ENCODE data around the gene ANTXR2.
A peak's percentile ranks its signal among the peaks of the same experiment; 100 is the strongest.

ANTXR2 gene

DNA sequence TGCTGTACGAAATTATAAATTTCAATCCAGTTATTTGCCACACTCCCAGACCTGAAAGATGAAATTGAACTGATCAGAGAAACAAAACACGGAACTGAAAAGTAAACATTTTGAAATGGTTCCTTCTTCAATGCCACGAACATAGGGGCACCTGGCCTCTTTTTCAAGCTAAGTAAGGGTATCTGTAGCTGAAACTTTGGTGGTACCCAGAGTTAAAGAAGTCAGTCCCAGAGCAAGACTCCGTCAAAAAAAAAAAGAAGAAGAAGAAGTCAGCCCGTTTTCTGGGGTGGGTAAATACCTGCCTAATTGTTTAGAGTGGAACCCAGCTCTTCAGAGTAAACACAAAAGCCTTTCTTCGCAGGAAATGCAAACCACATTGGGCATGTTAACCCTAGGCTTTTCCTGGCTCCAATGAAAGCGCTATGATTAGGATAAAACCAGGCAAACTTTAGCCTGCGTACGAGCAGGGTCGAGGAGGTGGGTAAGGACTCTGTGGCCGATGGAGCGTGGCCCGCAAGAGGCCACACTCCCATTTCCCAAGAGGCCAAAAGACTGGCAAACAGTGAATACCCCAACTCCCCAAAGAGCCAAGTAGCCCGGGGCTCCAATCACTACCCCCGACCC is 1.3 kb downstream of the ANTXR2 start:
- no peak for DNase-seq
- H3K4me1 ChIP-seq (ENCODE audit: control insufficient read depth, insufficient read depth, low read length, poor library complexity, severe bottlenecking), result peaks cover 19% of the 10 kb centered on the region
- no peaks in the 10 kb centered on the region for H3K27me3 ChIP-seq (replicated peaks; ENCODE audit: control insufficient read depth, insufficient read depth, low read length, poor library complexity, severe bottlenecking)

DNA sequence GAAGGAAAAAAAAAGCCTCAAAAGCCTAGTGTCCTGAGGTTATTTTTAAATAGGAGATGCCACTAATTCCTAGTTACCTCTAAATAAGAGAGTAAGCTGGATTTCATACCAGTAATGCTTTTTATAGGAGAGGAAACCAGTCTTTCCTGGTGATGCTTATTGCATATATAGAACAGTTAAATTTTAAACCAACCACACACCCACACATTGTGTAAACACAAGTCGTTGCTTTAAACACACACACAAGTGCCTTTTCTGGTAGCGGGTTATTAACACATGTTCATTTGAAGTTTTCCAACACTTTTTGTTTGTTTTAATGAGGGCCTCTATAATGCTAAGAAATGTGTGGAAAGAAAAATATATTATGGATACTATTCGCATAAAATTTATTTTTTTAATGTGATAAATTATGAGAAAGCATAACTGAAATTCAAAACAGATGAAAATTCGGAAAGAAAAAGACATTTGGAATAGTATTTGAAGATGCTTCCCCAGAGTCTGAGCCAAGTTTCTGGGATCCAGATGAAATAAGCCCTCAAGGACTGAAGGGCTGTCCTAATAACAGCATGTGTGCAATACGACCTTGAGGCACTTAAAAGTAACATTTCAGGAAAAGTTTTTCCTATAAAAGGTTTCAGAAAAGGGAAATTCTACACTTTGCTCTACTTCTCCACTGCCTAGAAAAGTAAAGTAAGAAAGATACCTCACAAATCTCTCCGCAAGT is 2.0 kb downstream of the ANTXR2 start:
- Histone ChIP-seq H3K36me3 (ENCODE audit: control insufficient read depth, insufficient read depth, low read length) (no peaks in the 10 kb centered on the region), H3K4me1 (ENCODE audit: control insufficient read depth, insufficient read depth, low read length, poor library complexity, severe bottlenecking) (peaks cover 19% of the 10 kb centered on the region), H3K4me3 (ENCODE audit: insufficient read depth, low read depth, low read length, poor library complexity, severe bottlenecking) (peak overlapping the region; percentile 93), H3K9me3 (ENCODE audit: control insufficient read depth, low read length) (no peaks in the 10 kb centered on the region), H3K27ac (ENCODE audit: insufficient read depth, low read length, poor library complexity, severe bottlenecking) (peak overlapping the region; percentile 95), H3K27me3 (replicated peaks; ENCODE audit: control insufficient read depth, insufficient read depth, low read length, poor library complexity, severe bottlenecking) (no peaks in the 10 kb centered on the region)
- no peak for DNase-seq

More for the DNA sequence above, 1.3 kb downstream of the ANTXR2 start:
- H3K4me3 ChIP-seq (ENCODE audit: insufficient read depth, low read depth, low read length, poor library complexity, severe bottlenecking), result peak overlapping the region; percentile 93
- no peaks in the 10 kb centered on the region for H3K9me3 ChIP-seq (ENCODE audit: control insufficient read depth, low read length)
- peak overlapping the region; percentile 95 for H3K27ac ChIP-seq (ENCODE audit: insufficient read depth, low read length, poor library complexity, severe bottlenecking)
- H3K36me3 ChIP-seq (ENCODE audit: control insufficient read depth, insufficient read depth, low read length), result no peaks in the 10 kb centered on the region

GRCh38 chr4:80069837-80070731 is 2.9 kb downstream of the ANTXR2 start:
- Histone ChIP-seq H3K9me3 (ENCODE audit: control insufficient read depth, low read length) (no peaks in the 10 kb centered on the region), H3K36me3 (ENCODE audit: control insufficient read depth, insufficient read depth, low read length) (no peaks in the 10 kb centered on the region), H3K27me3 (replicated peaks; ENCODE audit: control insufficient read depth, insufficient read depth, low read length, poor library complexity, severe bottlenecking) (no peaks in the 10 kb centered on the region), H3K4me1 (ENCODE audit: control insufficient read depth, insufficient read depth, low read length, poor library complexity, severe bottlenecking) (peaks cover 19% of the 10 kb centered on the region), H3K27ac (ENCODE audit: insufficient read depth, low read length, poor library complexity, severe bottlenecking) (peak overlapping the region; percentile 95), H3K4me3 (ENCODE audit: insufficient read depth, low read depth, low read length, poor library complexity, severe bottlenecking) (peak overlapping the region; percentile 93)
- no peak for DNase-seq

- H3K4me1 ChIP-seq (ENCODE audit: control insufficient read depth, insufficient read depth, low read length, poor library complexity, severe bottlenecking), result peaks cover 11% of the 10 kb centered on the region
- no peak for DNase-seq
- no peaks in the 10 kb centered on the region for H3K36me3 ChIP-seq (ENCODE audit: control insufficient read depth, insufficient read depth, low read length)
- no peak overlapping the region for H3K4me3 ChIP-seq (ENCODE audit: insufficient read depth, low read depth, low read length, poor library complexity, severe bottlenecking)
- H3K27ac ChIP-seq (ENCODE audit: insufficient read depth, low read length, poor library complexity, severe bottlenecking), result no peak overlapping the region
- H3K9me3 ChIP-seq (ENCODE audit: control insufficient read depth, low read length), result no peaks in the 10 kb centered on the region
- no peaks in the 10 kb centered on the region for H3K27me3 ChIP-seq (replicated peaks; ENCODE audit: control insufficient read depth, insufficient read depth, low read length, poor library complexity, severe bottlenecking)
Observed at GRCh38 chr4:80069108-80069836, 3.8 kb downstream of the ANTXR2 start.

- H3K27me3 ChIP-seq (replicated peaks; ENCODE audit: control insufficient read depth, insufficient read depth, low read length, poor library complexity, severe bottlenecking), result no peaks in the 10 kb centered on the region
- no peak overlapping the region for H3K4me3 ChIP-seq (ENCODE audit: insufficient read depth, low read depth, low read length, poor library complexity, severe bottlenecking)
- no peaks in the 10 kb centered on the region for H3K9me3 ChIP-seq (ENCODE audit: control insufficient read depth, low read length)
- H3K36me3 ChIP-seq (ENCODE audit: control insufficient read depth, insufficient read depth, low read length), result peaks cover 4% of the 10 kb centered on the region
- H3K4me1 ChIP-seq (ENCODE audit: control insufficient read depth, insufficient read depth, low read length, poor library complexity, severe bottlenecking), result peaks cover 6% of the 10 kb centered on the region
- no peak overlapping the region for H3K27ac ChIP-seq (ENCODE audit: insufficient read depth, low read length, poor library complexity, severe bottlenecking)
- DNase-seq, result no peak
Observed at GRCh38 chr4:80065601-80066000, 7.4 kb downstream of the ANTXR2 start.

DNA sequence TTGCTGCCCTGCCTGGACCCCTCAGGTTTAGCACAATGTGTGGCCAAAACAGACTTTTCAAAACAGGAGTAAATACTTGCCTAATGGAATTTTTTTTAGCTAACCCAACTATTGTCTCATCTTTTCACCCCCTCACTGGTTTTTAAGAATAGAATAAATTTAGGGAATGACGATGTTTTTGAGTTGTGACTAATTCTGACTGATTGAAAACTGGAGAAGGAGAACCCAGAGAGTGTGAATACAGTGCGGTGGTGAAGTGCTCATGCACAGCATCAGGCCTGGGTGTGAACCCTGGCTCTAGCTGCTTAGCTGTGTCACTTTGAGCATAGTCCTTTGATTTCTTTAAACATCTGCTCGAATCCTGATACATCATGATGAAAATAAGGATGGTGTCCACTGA is 10.5 kb downstream of the ANTXR2 start:
- H3K4me3 ChIP-seq (ENCODE audit: insufficient read depth, low read depth, low read length, poor library complexity, severe bottlenecking), result no peak overlapping the region
- no peaks in the 10 kb centered on the region for H3K9me3 ChIP-seq (ENCODE audit: control insufficient read depth, low read length)
- H3K4me1 ChIP-seq (ENCODE audit: control insufficient read depth, insufficient read depth, low read length, poor library complexity, severe bottlenecking), result peaks cover 19% of the 10 kb centered on the region
- peaks cover 4% of the 10 kb centered on the region for H3K36me3 ChIP-seq (ENCODE audit: control insufficient read depth, insufficient read depth, low read length)
- DNase-seq, result no peak
- H3K27me3 ChIP-seq (replicated peaks; ENCODE audit: control insufficient read depth, insufficient read depth, low read length, poor library complexity, severe bottlenecking), result no peaks in the 10 kb centered on the region
- peak overlapping the region; percentile 6 for H3K27ac ChIP-seq (ENCODE audit: insufficient read depth, low read length, poor library complexity, severe bottlenecking)

GRCh38 chr4:80060804-80061203 is 12.2 kb downstream of the ANTXR2 start:
- peaks cover 4% of the 10 kb centered on the region for H3K36me3 ChIP-seq (ENCODE audit: control insufficient read depth, insufficient read depth, low read length)
- no peaks in the 10 kb centered on the region for H3K27me3 ChIP-seq (replicated peaks; ENCODE audit: control insufficient read depth, insufficient read depth, low read length, poor library complexity, severe bottlenecking)
- H3K4me3 ChIP-seq (ENCODE audit: insufficient read depth, low read depth, low read length, poor library complexity, severe bottlenecking), result no peak overlapping the region
- H3K9me3 ChIP-seq (ENCODE audit: control insufficient read depth, low read length), result no peaks in the 10 kb centered on the region
- no peak for DNase-seq
- no peak overlapping the region for H3K27ac ChIP-seq (ENCODE audit: insufficient read depth, low read length, poor library complexity, severe bottlenecking)
- peaks cover 20% of the 10 kb centered on the region for H3K4me1 ChIP-seq (ENCODE audit: control insufficient read depth, insufficient read depth, low read length, poor library complexity, severe bottlenecking)

DNA sequence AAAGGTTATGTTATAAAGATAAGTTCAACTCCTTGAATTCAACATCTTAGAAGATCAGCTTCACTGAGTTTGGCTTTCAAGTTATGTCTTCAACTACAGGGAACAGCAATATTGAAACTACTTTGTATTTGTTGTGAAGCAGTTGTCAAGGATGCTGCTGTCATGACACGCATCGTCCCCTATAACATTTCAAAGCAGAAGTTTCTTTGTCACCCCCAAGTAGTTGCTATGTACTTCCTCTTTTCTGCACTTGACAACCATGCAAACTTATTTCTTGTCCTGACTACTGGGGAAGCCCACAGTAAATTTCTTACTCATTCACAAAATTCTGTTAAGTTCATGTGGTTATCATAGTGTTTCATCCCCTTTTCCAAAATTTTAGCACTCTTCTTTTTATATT is 14.3 kb downstream of the ANTXR2 start:
- peaks cover 7% of the 10 kb centered on the region for H3K36me3 ChIP-seq (ENCODE audit: control insufficient read depth, insufficient read depth, low read length)
- peak; percentile 19 to 44 (median 22) for DNase-seq

GRCh38 chr4:80054375-80054774 is 18.7 kb downstream of the ANTXR2 start:
- Histone ChIP-seq H3K4me1 (ENCODE audit: control insufficient read depth, insufficient read depth, low read length, poor library complexity, severe bottlenecking) (peaks cover 16% of the 10 kb centered on the region), H3K27ac (ENCODE audit: insufficient read depth, low read length, poor library complexity, severe bottlenecking) (no peak overlapping the region), H3K4me3 (ENCODE audit: insufficient read depth, low read depth, low read length, poor library complexity, severe bottlenecking) (no peak overlapping the region), H3K27me3 (replicated peaks; ENCODE audit: control insufficient read depth, insufficient read depth, low read length, poor library complexity, severe bottlenecking) (no peaks in the 10 kb centered on the region), H3K9me3 (ENCODE audit: control insufficient read depth, low read length) (no peaks in the 10 kb centered on the region), H3K36me3 (ENCODE audit: control insufficient read depth, insufficient read depth, low read length) (peaks cover 19% of the 10 kb centered on the region)
- no peak for DNase-seq

More for the DNA sequence above, 14.3 kb downstream of the ANTXR2 start:
- H3K9me3 ChIP-seq (ENCODE audit: control insufficient read depth, low read length), result no peaks in the 10 kb centered on the region
- peaks cover 22% of the 10 kb centered on the region for H3K4me1 ChIP-seq (ENCODE audit: control insufficient read depth, insufficient read depth, low read length, poor library complexity, severe bottlenecking)
- peak overlapping the region; percentile 21 for H3K4me3 ChIP-seq (ENCODE audit: insufficient read depth, low read depth, low read length, poor library complexity, severe bottlenecking)
- H3K27ac ChIP-seq (ENCODE audit: insufficient read depth, low read length, poor library complexity, severe bottlenecking), result peak overlapping the region; percentile 92
- H3K27me3 ChIP-seq (replicated peaks; ENCODE audit: control insufficient read depth, insufficient read depth, low read length, poor library complexity, severe bottlenecking), result no peaks in the 10 kb centered on the region

Measured in effector memory CD4-positive, alpha-beta T cell (primary cell).